Mesenchymal stem cell (in vitro differentiated cells and primary cell): ENCODE measurements around the gene GULP1.

Experiments used
- DNase-seq: peaks from one replicate; pipeline ENCODE4 v3.0.0-alpha.2; 2013
- H2AFZ ChIP-seq: one replicate; pipeline ENCODE4 v1.6.1; 2013; ENCODE audit warnings: low read depth, mild to moderate bottlenecking, control low read depth, inconsistent platforms, low read length, moderate library complexity
- H2AK5ac ChIP-seq: 2 replicates; pipeline ENCODE4 v1.6.1; 2013; ENCODE audit warnings: low read length, moderate library complexity, mild to moderate bottlenecking, inconsistent platforms; ENCODE audit not compliant: severe bottlenecking
- H2BK120ac ChIP-seq: one replicate; pipeline ENCODE4 v1.6.1; 2013; ENCODE audit warnings: low read depth, mild to moderate bottlenecking, inconsistent platforms, low read length, moderate library complexity
- H2BK12ac ChIP-seq, 2 experiments: one replicate each; pipeline ENCODE4 v1.6.1; 2013; ENCODE audit warnings: inconsistent platforms in 2 of 2, low read length in 2 of 2, mild to moderate bottlenecking in 2 of 2, moderate library complexity in 2 of 2, control low read depth in 1 of 2
- H2BK15ac ChIP-seq: one replicate; pipeline ENCODE4 v1.6.1; 2013; ENCODE audit warnings: mild to moderate bottlenecking, low read depth, inconsistent platforms; ENCODE audit not compliant: poor library complexity, severe bottlenecking
- H2BK5ac ChIP-seq: 2 replicates; pipeline ENCODE4 v1.6.1; 2013; ENCODE audit warnings: low read depth, mild to moderate bottlenecking, low read length, control low read depth, inconsistent platforms; ENCODE audit not compliant: poor library complexity, severe bottlenecking
- H3K14ac ChIP-seq, 2 experiments: one replicate each; pipeline ENCODE4 v1.6.1; 2013; ENCODE audit warnings: inconsistent platforms in 2 of 2, low read length in 2 of 2, control low read depth in 1 of 2, mild to moderate bottlenecking in 1 of 2, moderate library complexity in 1 of 2
- H3K18ac ChIP-seq, 2 experiments: one replicate each; pipeline ENCODE4 v1.6.1; 2013; ENCODE audit warnings: inconsistent platforms in 2 of 2, low read length in 2 of 2, control low read depth in 1 of 2, low read depth in 1 of 2, mild to moderate bottlenecking in 1 of 2
- H3K23ac ChIP-seq, 2 experiments: one replicate each; pipeline ENCODE4 v1.6.1; 2013; ENCODE audit warnings: inconsistent platforms in 2 of 2, low read length in 2 of 2, mild to moderate bottlenecking in 2 of 2, moderate library complexity in 2 of 2, control low read depth in 1 of 2
- H3K27ac ChIP-seq: 2 replicates; pipeline ENCODE4 v1.5.1; 2013; ENCODE audit warnings: mild to moderate bottlenecking, moderate library complexity, low read length, control low read depth, inconsistent platforms; ENCODE audit not compliant: poor library complexity, severe bottlenecking
- H3K27me3 ChIP-seq, 2 experiments: 2 replicates each; pipeline versions ENCODE4 v1.6.1 to v1.7.0; 2013; ENCODE audit warnings: low read length in 2 of 2, mild to moderate bottlenecking in 2 of 2, moderate library complexity in 2 of 2, control low read depth in 1 of 2, inconsistent platforms in 1 of 2; ENCODE audit not compliant: control insufficient read depth in 1 of 2, insufficient read depth in 1 of 2
- H3K36me3 ChIP-seq, 2 experiments: 2 replicates each; pipeline versions ENCODE4 v1.6.1 to v1.7.0; 2013; ENCODE audit warnings: low read length in 2 of 2, control low read depth in 1 of 2, inconsistent platforms in 1 of 2, low read depth in 1 of 2, mild to moderate bottlenecking in 1 of 2; ENCODE audit not compliant: insufficient read depth in 2 of 2, control insufficient read depth in 1 of 2
- H3K4ac ChIP-seq, 2 experiments: one replicate each; pipeline ENCODE4 v1.6.1; 2013; ENCODE audit warnings: inconsistent platforms in 2 of 2, low read length in 2 of 2, mild to moderate bottlenecking in 2 of 2, moderate library complexity in 2 of 2, control low read depth in 1 of 2, low read depth in 1 of 2
- H3K4me1 ChIP-seq: 2 replicates; pipeline ENCODE4 v1.6.1; 2013; ENCODE audit warnings: low read depth, low read length, control low read depth; ENCODE audit not compliant: control insufficient read depth, insufficient read depth
- H3K4me2 ChIP-seq: 2 replicates; pipeline ENCODE4 v1.6.1; 2013; ENCODE audit warnings: low read length, mild to moderate bottlenecking, inconsistent platforms; ENCODE audit not compliant: poor library complexity, severe bottlenecking
- H3K4me3 ChIP-seq, 2 experiments: 2 replicates each; pipeline versions ENCODE4 v1.5.1 to v1.7.0; 2013; ENCODE audit warnings: low read length in 2 of 2, mild to moderate bottlenecking in 2 of 2, control low read depth in 1 of 2, low read depth in 1 of 2; ENCODE audit not compliant: insufficient read depth in 1 of 2
- H3K79me1 ChIP-seq: replicated peaks from 2 replicates; pipeline ENCODE4 v1.6.1; 2013; ENCODE audit warnings: mild to moderate bottlenecking, control low read depth, low read length, inconsistent platforms; ENCODE audit not compliant: poor library complexity, severe bottlenecking
- H3K9ac ChIP-seq: 2 replicates; pipeline ENCODE4 v1.7.0; 2013; ENCODE audit warnings: mild to moderate bottlenecking, low read length, moderate library complexity
- H3K9me3 ChIP-seq: 2 replicates; pipeline ENCODE4 v1.7.0; 2013; ENCODE audit warnings: mild to moderate bottlenecking, low read length; ENCODE audit not compliant: control insufficient read depth
- H4K8ac ChIP-seq: one replicate; pipeline ENCODE4 v1.6.1; 2013; ENCODE audit warnings: inconsistent platforms, mild to moderate bottlenecking, low read length, moderate library complexity
- H4K91ac ChIP-seq: one replicate; pipeline ENCODE4 v1.6.1; 2013; ENCODE audit warnings: mild to moderate bottlenecking, low read length, inconsistent platforms
- WGBS: methylation state at CpG from one replicate; pipeline ENCODE4 v1.1.7; 2013; ENCODE audit warnings: mixed read lengths; 5-methylcytosine and 5-hydroxymethylcytosine counted together

The GULP1 gene

GRCh38 chr2:188527581-188527993, 235.9 kb downstream of the GULP1 start:
- Histone ChIP-seq H3K9ac (peak overlapping the region; percentile 81), H2BK12ac (no peak overlapping the region), H2BK5ac (no peak overlapping the region), H2AFZ (no peak overlapping the region), H3K4me1 (no peaks in the 10 kb centered on the region), H3K23ac (no peak overlapping the region), H3K18ac (no peak overlapping the region), H3K27ac (no peak overlapping the region), H2AK5ac (no peak overlapping the region), H3K4me3 (peak overlapping the region in 1 of 2 experiments; percentile 61), H3K9me3 (no peaks in the 10 kb centered on the region), H3K36me3 (no peaks in the 10 kb centered on the region), H3K14ac (no peak overlapping the region), H3K4ac (no peak overlapping the region), H4K8ac (no peak overlapping the region), H3K27me3 (no peaks in the 10 kb centered on the region), H3K4me2 (no peak overlapping the region), H2BK120ac (no peak overlapping the region), H4K91ac (no peak overlapping the region), H2BK15ac (no peak overlapping the region), H3K79me1 (peaks cover 5% of the 10 kb centered on the region)
- no peak for DNase-seq
- WGBS = 83% methylated on average over 4 of the region's 5 CpGs

DNA sequence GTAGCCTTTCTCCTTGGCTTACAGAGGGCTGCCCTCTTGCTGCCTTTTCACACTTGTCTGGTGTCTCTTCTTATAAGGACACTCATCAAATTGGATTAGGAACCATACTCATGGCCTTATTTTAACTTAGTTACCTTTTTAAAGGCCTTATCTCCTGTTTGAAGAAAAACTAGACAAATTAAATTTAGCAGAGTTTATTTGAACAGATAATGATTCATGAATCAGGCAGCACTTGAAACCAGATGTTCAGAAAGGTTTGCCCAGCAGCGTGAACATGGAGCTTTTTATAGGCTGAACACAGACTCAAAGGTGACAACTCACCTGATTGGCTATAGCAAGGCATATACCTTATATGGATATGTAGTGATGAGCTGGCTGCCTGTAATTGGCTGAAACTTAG, 238.0 kb downstream of the GULP1 start:
- H2BK12ac ChIP-seq = no peak overlapping the region
- H3K4me3 ChIP-seq = no peak overlapping the region
- no peak overlapping the region for H3K9ac ChIP-seq
- no peaks in the 10 kb centered on the region for H3K27me3 ChIP-seq
- H3K23ac ChIP-seq = no peak overlapping the region
- no peak overlapping the region for H3K4ac ChIP-seq
- no peak overlapping the region for H2BK120ac ChIP-seq
- DNase-seq = no peak
- no peak overlapping the region for H2AFZ ChIP-seq
- peaks cover 5% of the 10 kb centered on the region for H3K79me1 ChIP-seq
- no peak overlapping the region for H4K8ac ChIP-seq
- no peak overlapping the region for H2AK5ac ChIP-seq
- no peak overlapping the region for H3K18ac ChIP-seq
- H3K14ac ChIP-seq = no peak overlapping the region
- H4K91ac ChIP-seq = no peak overlapping the region
- H3K27ac ChIP-seq = no peak overlapping the region
- 95% methylated on average over 1 of the region's 1 CpG for WGBS
- no peaks in the 10 kb centered on the region for H3K36me3 ChIP-seq
- H2BK5ac ChIP-seq = no peak overlapping the region
- H2BK15ac ChIP-seq = no peak overlapping the region
- H3K4me2 ChIP-seq = no peak overlapping the region
- no peaks in the 10 kb centered on the region for H3K4me1 ChIP-seq
- H3K9me3 ChIP-seq = no peaks in the 10 kb centered on the region

- DNase-seq = no peak
These were observed 243.2 kb downstream of the GULP1 start for GRCh38 chr2:188534875-188535274.

GRCh38 chr2:188551671-188552070, 260.0 kb downstream of the GULP1 start:
- no peak overlapping the region for H2BK15ac ChIP-seq
- WGBS = no CpG with 5 or more reads among the region's 3 CpGs

More at GRCh38 chr2:188534875-188535274, 243.2 kb downstream of the GULP1 start:
- Histone ChIP-seq H3K4me3 (no peak overlapping the region), H3K4ac (no peak overlapping the region), H3K27ac (no peak overlapping the region), H3K9me3 (no peaks in the 10 kb centered on the region), H3K18ac (no peak overlapping the region), H3K14ac (no peak overlapping the region), H3K27me3 (no peaks in the 10 kb centered on the region), H3K9ac (no peak overlapping the region), H2BK5ac (no peak overlapping the region), H4K8ac (no peak overlapping the region), H3K36me3 (no peaks in the 10 kb centered on the region), H2AK5ac (no peak overlapping the region), H3K79me1 (peaks cover 3% of the 10 kb centered on the region), H2BK15ac (no peak overlapping the region), H2BK12ac (no peak overlapping the region), H3K23ac (no peak overlapping the region), H2AFZ (no peak overlapping the region), H2BK120ac (no peak overlapping the region), H4K91ac (no peak overlapping the region), H3K4me1 (no peaks in the 10 kb centered on the region), H3K4me2 (no peak overlapping the region)
- WGBS = no CpG with 5 or more reads among the region's 2 CpGs

More at GRCh38 chr2:188551671-188552070, 260.0 kb downstream of the GULP1 start:
- Histone ChIP-seq H3K27me3 (no peaks in the 10 kb centered on the region), H4K91ac (no peak overlapping the region), H3K4ac (no peak overlapping the region), H3K36me3 (no peaks in the 10 kb centered on the region), H2BK12ac (no peak overlapping the region), H2AK5ac (no peak overlapping the region), H3K79me1 (no peaks in the 10 kb centered on the region), H3K4me3 (no peak overlapping the region), H2BK5ac (no peak overlapping the region), H2BK120ac (no peak overlapping the region), H3K4me1 (no peaks in the 10 kb centered on the region), H3K27ac (no peak overlapping the region), H2AFZ (no peak overlapping the region), H3K23ac (no peak overlapping the region), H3K9me3 (no peaks in the 10 kb centered on the region), H4K8ac (no peak overlapping the region), H3K18ac (no peak overlapping the region), H3K9ac (no peak overlapping the region), H3K14ac (no peak overlapping the region), H3K4me2 (no peak overlapping the region)
- no peak for DNase-seq
